Subcutaneous abdominal adipose tissue (tissue), 5 donors: Measurements from ENCODE around the gene CADPS.

Source experiments
- H3K27ac ChIP-seq: one replicate; pipeline ENCODE4 v1.7.0; 2013; ENCODE audit warnings: low read depth, mild to moderate bottlenecking, inconsistent platforms, low read length, moderate library complexity
- H3K27me3 ChIP-seq, 5 donors: one replicate each; pipeline ENCODE4 v1.7.0; 2013; ENCODE audit warnings: low read length in 5 of 5, inconsistent platforms in 1 of 5; ENCODE audit not compliant: control insufficient read depth in 5 of 5, insufficient read depth in 4 of 5
- H3K36me3 ChIP-seq, 5 donors: one replicate each; pipeline ENCODE4 v1.7.0; 2013; ENCODE audit warnings: low read length in 5 of 5; ENCODE audit not compliant: control insufficient read depth in 5 of 5, insufficient read depth in 5 of 5
- H3K4me1 ChIP-seq, 5 donors: one replicate each; pipeline ENCODE4 v1.7.0; 2013; ENCODE audit warnings: low read length in 5 of 5, mild to moderate bottlenecking in 3 of 5, moderate library complexity in 1 of 5; ENCODE audit not compliant: control insufficient read depth in 5 of 5, insufficient read depth in 5 of 5
- H3K4me3 ChIP-seq, 5 donors: one replicate each; pipeline ENCODE4 v1.7.0; 2013; ENCODE audit warnings: low read length in 5 of 5, low read depth in 1 of 5
- H3K9ac ChIP-seq, 5 donors: one replicate each; pipeline ENCODE4 v1.7.0; 2013; ENCODE audit warnings: low read length in 5 of 5, mild to moderate bottlenecking in 4 of 5, moderate library complexity in 3 of 5
- H3K9me3 ChIP-seq, 5 donors: one replicate each; pipeline ENCODE4 v1.7.0; 2013; ENCODE audit warnings: low read length in 5 of 5; ENCODE audit not compliant: control insufficient read depth in 5 of 5
- donor health status: healthy.
- donor health status: healthy.
- donor health status: healthy.
- donor health status: healthy.
- donor health status: healthy.

CADPS gene

GRCh38 chr3:62548528-62549205, 326.5 kb downstream of the CADPS start:
- Histone ChIP-seq H3K9ac (no peak overlapping the region), H3K27me3 (peaks cover 0 to 3% (median 2%) of the 10 kb centered on the region in 5 donors), H3K27ac (no peak overlapping the region), H3K36me3 (no peaks in the 10 kb centered on the region), H3K9me3 (no peaks in the 10 kb centered on the region), H3K4me1 (no peaks in the 10 kb centered on the region), H3K4me3 (no peak overlapping the region)

GRCh38 chr3:62546266-62546665, 328.9 kb downstream of the CADPS start:
- Histone ChIP-seq H3K9me3 (no peaks in the 10 kb centered on the region), H3K27ac (no peak overlapping the region), H3K9ac (no peak overlapping the region), H3K4me3 (no peak overlapping the region), H3K36me3 (no peaks in the 10 kb centered on the region), H3K4me1 (no peaks in the 10 kb centered on the region), H3K27me3 (peaks cover 0 to 3% (median 2%) of the 10 kb centered on the region in 5 donors)

GRCh38 chr3:62542185-62542584, 333.0 kb downstream of the CADPS start:
- Histone ChIP-seq H3K4me3 (no peak overlapping the region), H3K4me1 (no peaks in the 10 kb centered on the region), H3K9me3 (no peaks in the 10 kb centered on the region), H3K27me3 (peaks cover 0 to 3% (median 0%) of the 10 kb centered on the region in 5 donors), H3K36me3 (no peaks in the 10 kb centered on the region), H3K27ac (no peak overlapping the region), H3K9ac (no peak overlapping the region)

GRCh38 chr3:62539762-62540161, 335.5 kb downstream of the CADPS start:
- Histone ChIP-seq H3K4me1 (no peaks in the 10 kb centered on the region), H3K9ac (no peak overlapping the region), H3K36me3 (no peaks in the 10 kb centered on the region), H3K27me3 (peaks cover 0 to 3% (median 0%) of the 10 kb centered on the region in 5 donors), H3K27ac (no peak overlapping the region), H3K4me3 (no peak overlapping the region), H3K9me3 (no peaks in the 10 kb centered on the region)

GRCh38 chr3:62538691-62539356, 336.4 kb downstream of the CADPS start:
- Histone ChIP-seq H3K9ac (no peak overlapping the region), H3K4me3 (no peak overlapping the region), H3K27ac (no peak overlapping the region), H3K36me3 (no peaks in the 10 kb centered on the region), H3K27me3 (peaks cover 0 to 3% (median 0%) of the 10 kb centered on the region in 5 donors), H3K9me3 (no peaks in the 10 kb centered on the region), H3K4me1 (no peaks in the 10 kb centered on the region)

- Histone ChIP-seq H3K4me1 (no peaks in the 10 kb centered on the region), H3K9ac (no peak overlapping the region), H3K36me3 (no peaks in the 10 kb centered on the region), H3K27me3 (no peaks in the 10 kb centered on the region), H3K27ac (no peak overlapping the region), H3K9me3 (no peaks in the 10 kb centered on the region), H3K4me3 (no peak overlapping the region)
These were observed 340.9 kb downstream of the CADPS start for GRCh38 chr3:62534326-62534725.

GRCh38 chr3:62532796-62533195, 342.4 kb downstream of the CADPS start:
- H3K36me3 ChIP-seq = no peaks in the 10 kb centered on the region
- H3K4me3 ChIP-seq = no peak overlapping the region
- no peaks in the 10 kb centered on the region for H3K27me3 ChIP-seq

GRCh38 chr3:62531981-62532380, 343.2 kb downstream of the CADPS start:
- H3K27me3 ChIP-seq = no peaks in the 10 kb centered on the region
- H3K9me3 ChIP-seq = no peaks in the 10 kb centered on the region
- H3K4me1 ChIP-seq = no peaks in the 10 kb centered on the region
- H3K9ac ChIP-seq = no peak overlapping the region
- no peak overlapping the region for H3K4me3 ChIP-seq
- no peaks in the 10 kb centered on the region for H3K36me3 ChIP-seq
- no peak overlapping the region for H3K27ac ChIP-seq

More at GRCh38 chr3:62532796-62533195, 342.4 kb downstream of the CADPS start:
- H3K9me3 ChIP-seq = no peaks in the 10 kb centered on the region
- no peak overlapping the region for H3K9ac ChIP-seq
- no peak overlapping the region for H3K27ac ChIP-seq
- no peaks in the 10 kb centered on the region for H3K4me1 ChIP-seq

GRCh38 chr3:62531493-62531892, 343.7 kb downstream of the CADPS start:
- Histone ChIP-seq H3K9me3 (no peaks in the 10 kb centered on the region), H3K27me3 (no peaks in the 10 kb centered on the region), H3K4me3 (no peak overlapping the region), H3K36me3 (no peaks in the 10 kb centered on the region), H3K9ac (no peak overlapping the region), H3K27ac (no peak overlapping the region), H3K4me1 (no peaks in the 10 kb centered on the region)

- Histone ChIP-seq H3K27me3 (no peaks in the 10 kb centered on the region), H3K4me3 (no peak overlapping the region), H3K9me3 (no peaks in the 10 kb centered on the region), H3K27ac (no peak overlapping the region), H3K4me1 (no peaks in the 10 kb centered on the region), H3K9ac (no peak overlapping the region), H3K36me3 (no peaks in the 10 kb centered on the region)
These were observed 346.0 kb downstream of the CADPS start for GRCh38 chr3:62529230-62529629.
